NCI-H2081 (cell line): ENCODE data around the gene FUT2.
"Not testable (repeated sequence)": the region's sequence is repeated elsewhere in the genome, so short reads cannot be mapped to it uniquely, and the experiment has no call there.

Experiments
- DNase-seq, 2 experiments: peaks; one replicate each; lab custom pipeline; 2025; lab: John Stamatoyannopoulos, UW

Gene FUT2

GRCh38 chr19:48702701-48703100 is 6.9 kb downstream of the FUT2 start:
- no peak for DNase-seq

- no peak for DNase-seq
Measured at GRCh38 chr19:48703316-48703715, 7.5 kb downstream of the FUT2 start.

GRCh38 chr19:48705431-48705830 is 9.7 kb downstream of the FUT2 start:
- DNase-seq, result no peak

GRCh38 chr19:48708471-48708870 is 12.7 kb downstream of the FUT2 start:
- no peak for DNase-seq

GRCh38 chr19:48711106-48711662 is 15.4 kb downstream of the FUT2 start:
- DNase-seq, result no peak

GRCh38 chr19:48713041-48713863 is 17.5 kb downstream of the FUT2 start:
- DNase-seq, result no peak

- peak; percentile 98 for DNase-seq
Measured at GRCh38 chr19:48713864-48714755, 18.3 kb downstream of the FUT2 start.

- no peak for DNase-seq
Measured at GRCh38 chr19:48714759-48715675, 19.2 kb downstream of the FUT2 start.

- no peak for DNase-seq
Measured at GRCh38 chr19:48715681-48716171, 20.0 kb downstream of the FUT2 start.

- peak in 1 of 2 experiments; percentile 38 for DNase-seq
Measured at GRCh38 chr19:48716562-48717291, 21.0 kb downstream of the FUT2 start.

GRCh38 chr19:48718106-48718505 is 22.3 kb downstream of the FUT2 start:
- DNase-seq, result not testable (repeated sequence)

- DNase-seq, result no peak
Measured at GRCh38 chr19:48718711-48719231, 23.0 kb downstream of the FUT2 start.

- no peak for DNase-seq
Measured at GRCh38 chr19:48719263-48720171, 23.7 kb downstream of the FUT2 start, which contains the start of gene MAMSTR. TSS of gene MAMSTR (minus strand) at chr19:48719725. CDS start at chr19:48719031, 694 bp downstream.

GRCh38 chr19:48720251-48720612 is 24.5 kb downstream of the FUT2 start:
- DNase-seq, result no peak

- peak; percentile 98 for DNase-seq
Measured at GRCh38 chr19:48720613-48721296, 25.0 kb downstream of the FUT2 start.

GRCh38 chr19:48722196-48722708 is 26.5 kb downstream of the FUT2 start:
- DNase-seq, result no peak

- peak; percentile 46 to 71 for DNase-seq
Measured at GRCh38 chr19:48724796-48725753, 29.3 kb downstream of the FUT2 start.
